Kidney (tissue), 14 donors: ENCODE results near the gene BECN2. TPM values are rescaled to one million over a fixed set of nuclear protein-coding genes. Genes with fewer than 3 reads are reported as not detected.

ENCODE experiments used
- DNase-seq, 5 donors: peaks; one replicate each; pipeline ENCODE4 v3.0.0-alpha.2; 2013 to 2020
- FAIRE-seq: peaks from 2 replicates; lab custom pipeline; 2012; peaks lifted over from hg19 to GRCh38; lab: Jason Lieb, UNC
- H3K27ac ChIP-seq, 2 donors: one replicate each; pipeline ENCODE4 v1.7.0; 2013; ENCODE audit warnings: low read depth in 2 of 2, low read length in 2 of 2, inconsistent platforms in 1 of 2
- H3K27me3 ChIP-seq: one replicate; pipeline ENCODE4 v1.7.1; 2013; ENCODE audit warnings: low read length, inconsistent platforms; ENCODE audit not compliant: control insufficient read depth, insufficient read depth
- H3K36me3 ChIP-seq, 3 donors: one replicate each; pipeline versions ENCODE4 v1.7.0 to v1.7.1; 2013; ENCODE audit warnings: low read length in 3 of 3, control low read depth in 1 of 3, inconsistent platforms in 1 of 3; ENCODE audit not compliant: insufficient read depth in 3 of 3, control insufficient read depth in 2 of 3
- H3K4me1 ChIP-seq, 3 donors: one replicate each; pipeline versions ENCODE4 v1.7.0 to v1.7.1; 2013; ENCODE audit warnings: low read length in 3 of 3, inconsistent platforms in 1 of 3, low read depth in 1 of 3; ENCODE audit not compliant: control insufficient read depth in 2 of 3, insufficient read depth in 2 of 3
- H3K4me3 ChIP-seq, 3 donors: one replicate each; pipeline versions ENCODE4 v1.7.0 to v1.8.1; 2013; ENCODE audit warnings: low read length in 3 of 3, control low read depth in 1 of 3, inconsistent platforms in 1 of 3
- H3K9ac ChIP-seq, 3 donors: one replicate each; pipeline versions ENCODE4 v1.7.0 to v1.7.1; 2013; ENCODE audit warnings: low read length in 3 of 3, control low read depth in 1 of 3, inconsistent platforms in 1 of 3
- H3K9me3 ChIP-seq, 3 donors: one replicate each; pipeline versions ENCODE4 v1.7.0 to v1.7.1; 2013; ENCODE audit warnings: low read length in 3 of 3, control low read depth in 1 of 3, inconsistent platforms in 1 of 3; ENCODE audit not compliant: control insufficient read depth in 2 of 3, insufficient read depth in 1 of 3
- CTCF ChIP-seq: IDR thresholded peaks from 3 replicates; pipeline ENCODE4 v1.5.1; 2012; ENCODE audit warnings: mild to moderate bottlenecking, moderate library complexity, borderline replicate concordance; ENCODE audit not compliant: insufficient read depth; ENCODE audit errors: extremely low read depth
- intact Hi-C: fragments of 100-400 bp; cut with DNase I; formaldehyde crosslinking; loops from one replicate; pipeline ENCODE4 v1.11.1; 2022
- polyA plus RNA-seq: library from polyadenylated mRNA; stranded (reverse); fragments of 350-450 nt; fragmentation: Illumina TruSeq; extraction: RNeasy Lipid Tissue Mini Kit (QIAGEN cat#74804); gene quantifications from one replicate; pipeline ENCODE4 v1.2.3, GENCODE V29; 2014; ENCODE audit warnings: low read depth, low replicate concordance; ENCODE audit not compliant: insufficient read depth
- total RNA-seq: library from RNA; stranded (reverse); fragmentation: NEBNext Ultra II Directional; extraction: Animal tissue kit (Norgen Biotek cat#: 25700); gene quantifications from one replicate; pipeline ENCODE4 v1.2.1, GENCODE V29; 2021
- donor health status: control.
- donor health status: control.
- donor health status: control.
- donor health status: control.
- donor health status: control.
- donor health status: DM: yes; HTN: yes; CAD: no.
- donor health status: Normal renal cell carcinoma (clear cell type).

The BECN2 gene
- total and polyA plus RNA-seq, 2 donors from 2014 or later: not detected

- H3K36me3 ChIP-seq: no peaks in the 10 kb centered on the region
- no peak for DNase-seq
- H3K27me3 ChIP-seq: no peaks in the 10 kb centered on the region
- H3K4me1 ChIP-seq: no peaks in the 10 kb centered on the region
- no peak overlapping the region for H3K4me3 ChIP-seq
- H3K9ac ChIP-seq: no peak overlapping the region
- intact Hi-C loops: no loop called here
- H3K27ac ChIP-seq: no peak overlapping the region
- TF ChIP-seq CTCF: no peak
- no peaks in the 10 kb centered on the region for H3K9me3 ChIP-seq
- FAIRE-seq: no peak
These were observed 44.5 kb downstream of the BECN2 start for GRCh38 chr1:242002072-242002471.

GRCh38 chr1:242002510-242002909 lies 44.9 kb downstream of the BECN2 start:
- FAIRE-seq: no peak
- Histone ChIP-seq H3K27ac (no peak overlapping the region), H3K4me1 (no peaks in the 10 kb centered on the region), H3K9me3 (no peaks in the 10 kb centered on the region), H3K27me3 (no peaks in the 10 kb centered on the region), H3K36me3 (no peaks in the 10 kb centered on the region), H3K4me3 (no peak overlapping the region), H3K9ac (no peak overlapping the region)
- intact Hi-C loops: no loop called here
- no peak for DNase-seq
- no peak for TF ChIP-seq CTCF

- H3K4me3 ChIP-seq: no peak overlapping the region
- no peaks in the 10 kb centered on the region for H3K4me1 ChIP-seq
- no peaks in the 10 kb centered on the region for H3K9me3 ChIP-seq
- H3K27ac ChIP-seq: no peak overlapping the region
- FAIRE-seq (no peak), DNase-seq (no peak)
- intact Hi-C loops: no loop called here
- no peaks in the 10 kb centered on the region for H3K27me3 ChIP-seq
- H3K9ac ChIP-seq: no peak overlapping the region
- no peaks in the 10 kb centered on the region for H3K36me3 ChIP-seq
- TF ChIP-seq CTCF: no peak
These were observed 47.4 kb downstream of the BECN2 start for GRCh38 chr1:242004751-242005495.
